HS-27A (cell line): Measurements from ENCODE around the gene HDGFL3.

Source experiments
- DNase-seq: peaks from one replicate; pipeline ENCODE4 v3.0.0-alpha.2; 2012; ENCODE audit warnings: low read depth, missing footprints

The HDGFL3 gene

GRCh38 chr15:83123529-83123928, 84.1 kb downstream of the HDGFL3 start:
- DNase-seq: no peak

GRCh38 chr15:83119968-83120581, 87.5 kb downstream of the HDGFL3 start:
- DNase-seq: no peak

DNA sequence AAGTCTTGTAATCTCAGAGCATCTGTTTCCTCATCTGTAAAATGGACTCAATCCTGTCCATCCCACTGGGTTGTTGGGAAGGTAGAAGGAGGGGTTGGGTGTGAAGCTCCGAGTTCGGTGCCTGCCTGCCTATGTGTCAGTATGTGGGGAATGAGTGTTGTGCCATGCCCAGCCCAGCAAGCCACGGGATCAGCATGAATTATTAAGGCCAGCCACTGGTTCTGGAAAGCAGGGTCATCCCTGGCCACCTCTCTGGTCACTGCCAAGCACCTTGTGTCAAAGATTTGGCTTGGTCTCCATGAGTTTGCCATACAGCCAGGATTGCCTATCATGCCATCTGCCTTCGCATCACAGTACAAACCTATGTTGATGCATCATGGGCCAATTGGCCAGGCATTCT, 88.7 kb downstream of the HDGFL3 start:
- DNase-seq: no peak

- DNase-seq: no peak
Measured at GRCh38 chr15:83118291-83118827, 89.3 kb downstream of the HDGFL3 start.

- DNase-seq: no peak
Measured at GRCh38 chr15:83115831-83116565, 91.6 kb downstream of the HDGFL3 start.

- no peak for DNase-seq
Measured at GRCh38 chr15:83115410-83115809, 92.2 kb downstream of the HDGFL3 start.

- DNase-seq: no peak
Measured at GRCh38 chr15:83114856-83115255, 92.8 kb downstream of the HDGFL3 start.

DNA sequence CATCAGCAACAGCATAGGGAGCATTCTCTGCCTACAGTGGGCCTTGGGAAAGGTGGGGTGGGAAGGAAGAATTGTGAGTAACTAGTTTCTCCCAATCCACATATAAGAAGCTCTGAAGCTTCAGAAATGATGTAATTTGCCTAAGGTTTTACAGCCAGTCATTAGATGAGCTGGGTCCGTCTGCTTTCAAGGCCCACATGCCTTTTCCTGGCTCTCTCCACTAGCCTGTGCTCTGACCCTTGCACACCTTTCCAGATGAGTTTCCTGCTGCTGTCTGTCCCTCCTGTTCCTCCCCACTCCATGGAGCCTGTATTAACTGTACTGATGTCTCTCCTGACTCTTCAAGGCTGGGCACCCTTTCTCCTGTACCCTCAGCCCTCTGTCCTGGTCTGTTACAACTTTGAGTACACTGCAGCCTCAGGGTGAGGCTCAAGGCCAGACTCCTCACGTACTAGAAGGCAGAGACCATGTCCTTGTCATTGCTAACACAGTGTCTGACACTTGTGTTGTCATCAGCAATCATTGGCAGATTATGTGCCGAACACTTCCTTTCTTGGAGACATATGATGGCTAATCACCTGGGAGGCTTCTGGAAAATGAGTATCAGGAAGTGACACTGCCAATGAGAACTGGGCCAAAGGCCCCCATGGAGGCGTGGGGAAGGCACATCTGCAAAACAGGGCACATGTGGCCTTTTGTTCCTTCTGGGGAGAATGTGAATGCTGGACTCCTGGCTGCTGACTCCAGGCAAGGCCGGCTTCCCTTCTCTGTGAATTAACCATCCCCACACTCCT, 93.5 kb downstream of the HDGFL3 start:
- no peak for DNase-seq

- no peak for DNase-seq
Measured at GRCh38 chr15:83112956-83113299, 94.7 kb downstream of the HDGFL3 start.

GRCh38 chr15:83112233-83112955, 95.2 kb downstream of the HDGFL3 start:
- peak; percentile 22 for DNase-seq

DNA sequence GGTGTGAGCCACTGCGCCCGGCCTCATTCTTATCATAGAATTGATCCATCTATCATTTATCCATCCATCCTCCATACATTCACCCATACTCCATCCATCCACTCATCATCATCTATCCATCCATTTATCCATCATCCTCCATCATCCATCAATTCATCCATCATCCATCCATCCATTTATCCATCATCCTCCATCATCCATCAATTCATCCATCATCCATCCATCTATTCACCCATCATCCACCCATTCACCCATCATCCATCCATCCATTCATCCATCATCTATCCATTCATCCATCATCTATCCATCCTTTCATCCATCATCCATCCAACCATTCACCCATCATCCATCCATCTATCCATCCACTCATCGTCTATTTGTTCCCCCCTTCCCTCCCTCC, 96.5 kb downstream of the HDGFL3 start:
- DNase-seq: no peak

DNA sequence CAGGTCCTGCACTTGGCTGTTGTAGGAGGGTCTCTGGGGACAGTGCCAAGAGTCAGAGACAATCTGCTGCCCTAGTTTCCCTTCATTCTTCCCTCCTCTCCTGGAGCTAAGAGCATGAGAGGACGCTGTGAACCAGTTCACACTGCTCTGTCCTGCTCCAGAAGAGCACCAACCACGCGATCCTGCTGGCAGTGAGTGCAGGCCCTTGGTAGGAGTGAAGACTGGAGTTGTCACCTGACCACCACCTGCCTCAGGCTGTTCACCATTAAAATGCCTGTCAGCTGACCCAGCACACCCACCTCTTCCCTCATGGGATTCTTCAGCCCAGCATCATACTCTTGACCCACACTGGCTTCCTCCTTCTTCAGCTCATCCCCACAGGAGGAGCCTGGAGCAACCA, 97.2 kb downstream of the HDGFL3 start:
- DNase-seq: no peak

GRCh38 chr15:83109532-83109931, 98.1 kb downstream of the HDGFL3 start:
- no peak for DNase-seq

- no peak for DNase-seq
Measured at GRCh38 chr15:83108266-83109219, 99.1 kb downstream of the HDGFL3 start.

DNA sequence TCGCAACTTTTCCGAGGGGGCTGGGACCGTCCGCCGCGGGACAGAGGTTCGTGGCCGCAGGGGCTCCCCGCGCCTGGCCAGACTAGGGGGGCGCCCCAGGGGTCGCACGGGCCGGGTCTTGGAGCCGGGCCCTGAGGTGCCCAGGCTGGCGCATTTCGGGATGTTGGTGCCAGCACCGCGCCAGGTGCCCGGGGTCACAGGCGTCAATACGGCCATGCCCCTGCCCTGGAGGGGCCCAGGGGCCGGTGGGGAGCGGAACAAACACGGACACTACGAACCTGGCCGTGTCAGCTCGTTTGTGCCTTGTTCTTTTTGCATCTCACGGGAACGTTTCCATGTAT, 99.8 kb downstream of the HDGFL3 start:
- DNase-seq: no peak

DNA sequence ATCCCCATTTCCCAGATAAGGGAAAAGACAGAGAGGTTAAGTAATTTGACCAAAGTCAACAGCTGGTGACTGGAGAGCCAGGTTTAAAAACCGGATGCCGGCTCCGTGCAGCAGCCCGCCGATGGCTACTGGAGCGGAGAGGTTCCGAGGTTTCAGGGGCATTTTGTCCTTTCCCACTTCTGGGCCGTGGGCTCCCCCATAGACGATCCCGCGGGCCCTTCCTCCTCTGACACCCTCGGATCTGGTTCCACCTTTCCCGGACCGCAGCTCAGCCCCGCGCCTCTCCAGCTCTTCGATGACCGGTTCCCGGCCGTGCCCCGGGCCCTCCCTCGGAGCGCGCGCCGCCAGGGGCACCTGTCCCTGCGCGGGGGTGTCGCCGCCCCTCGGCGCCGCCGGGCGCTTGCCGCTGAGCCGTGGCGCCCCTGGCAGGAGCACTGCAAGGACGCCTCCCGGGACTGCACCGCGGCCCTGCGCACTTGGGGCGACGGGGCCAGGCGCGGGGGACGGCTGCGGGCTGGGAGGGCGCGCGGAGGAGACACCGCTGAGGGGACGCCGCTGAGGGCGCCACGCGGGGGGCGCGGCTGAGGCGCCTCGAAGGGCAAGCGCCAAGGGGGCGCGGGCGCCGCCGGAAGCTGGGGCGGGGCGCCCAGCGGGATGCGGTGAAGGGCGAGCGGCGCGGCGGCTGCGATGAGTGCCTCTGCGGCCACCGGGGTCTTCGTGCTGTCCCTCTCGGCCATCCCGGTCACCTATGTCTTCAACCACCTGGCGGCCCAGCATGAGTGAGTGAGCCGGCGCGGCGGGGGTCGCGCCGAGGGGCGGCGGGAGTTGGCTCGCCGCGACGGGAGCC, 100.4 kb downstream of the HDGFL3 start, which contains the start of gene TM6SF1:
Gene TM6SF1 (plus strand): TSS at position 652 of the 847 bp plus-strand sequence. CDS start 36 bp downstream, at position 688.
- no peak for DNase-seq

DNA sequence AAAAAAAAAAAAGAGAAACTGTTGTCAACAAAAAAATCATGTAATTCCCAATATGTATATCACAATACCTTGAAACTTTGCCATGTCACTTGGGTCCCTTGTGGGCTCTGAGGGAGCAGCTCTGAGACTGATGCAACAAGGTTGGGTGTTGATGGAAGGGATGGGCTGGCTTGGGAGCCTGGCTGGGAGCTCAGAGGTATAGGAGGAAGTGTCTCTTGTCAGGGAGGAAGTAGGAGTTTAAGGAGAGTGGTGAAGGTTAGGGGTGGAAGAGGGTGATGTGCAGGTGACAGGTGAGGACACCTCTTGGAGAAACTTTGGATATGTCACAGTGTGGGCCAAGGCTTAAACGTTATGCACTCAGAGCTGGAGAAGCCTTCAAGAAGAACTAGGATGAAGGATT, 102.2 kb downstream of the HDGFL3 start:
- no peak for DNase-seq

DNA sequence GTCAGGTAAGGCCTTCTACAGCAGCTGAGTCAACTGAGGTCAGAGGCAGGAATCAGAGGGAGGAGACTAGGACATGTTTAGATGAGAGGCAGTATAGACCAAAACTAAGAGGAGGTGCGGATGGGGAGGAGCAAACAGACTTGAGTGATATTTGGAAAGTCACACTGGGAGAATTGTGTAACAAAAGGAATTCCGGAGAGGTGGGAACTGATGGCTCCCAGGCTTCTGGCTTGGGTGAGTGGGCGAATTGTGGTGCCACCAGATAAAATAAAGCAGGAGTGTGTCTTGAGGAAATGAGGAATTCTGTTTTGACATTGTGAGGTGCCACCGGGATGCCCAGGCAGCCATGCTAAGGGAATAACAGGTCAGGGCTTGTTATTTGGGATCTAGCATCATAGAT, 103.5 kb downstream of the HDGFL3 start:
- no peak for DNase-seq

- DNase-seq: no peak
Measured at GRCh38 chr15:83102346-83102745, 105.3 kb downstream of the HDGFL3 start.

DNA sequence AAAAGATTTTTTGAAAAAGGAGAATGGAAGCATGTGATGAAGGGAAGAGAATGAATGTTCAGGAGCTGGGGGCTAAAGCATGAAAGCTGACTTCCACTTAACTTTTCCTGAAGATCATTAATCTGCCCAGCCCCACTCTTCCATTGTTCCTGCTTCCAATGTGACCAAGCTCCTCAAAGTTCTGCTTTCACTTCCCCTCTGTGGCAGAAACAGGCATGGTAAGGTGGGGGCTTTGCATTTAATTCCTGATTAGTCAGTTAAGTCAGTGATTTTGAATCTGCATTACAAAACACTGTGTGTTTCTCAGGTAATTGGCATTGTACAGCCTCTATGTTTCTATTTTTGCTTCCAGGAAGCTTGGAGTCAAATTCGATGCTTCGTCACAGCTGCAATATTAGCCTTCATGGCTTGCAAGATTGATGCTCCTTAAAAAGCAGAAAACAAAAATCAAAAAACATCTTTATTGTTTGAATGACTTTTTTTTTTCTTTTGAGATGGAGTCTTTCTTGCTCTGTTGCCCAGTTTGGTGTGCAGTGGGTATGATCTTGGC, 107.5 kb downstream of the HDGFL3 start:
- DNase-seq: no peak
